PC-9 (cell line): ENCODE data around the gene SLC25A41.

Source experiments
- EZH2 ChIP-seq: fragments of 200-600 bp; sonication (generic); IDR thresholded peaks from 2 replicates; pipeline ENCODE4 v1.8.0; 2017; ENCODE audit warnings: antibody characterized with exemption, low read depth
- TF ChIP-seq, protein P1 (sequence below): fragments of 200-600 bp; sonication (generic); conservative IDR thresholded peaks from 2 replicates; pipeline ENCODE4 v1.6.1; 2017; ENCODE audit warnings: mixed run types, antibody characterized with exemption, mild to moderate bottlenecking, moderate library complexity

DNA sequence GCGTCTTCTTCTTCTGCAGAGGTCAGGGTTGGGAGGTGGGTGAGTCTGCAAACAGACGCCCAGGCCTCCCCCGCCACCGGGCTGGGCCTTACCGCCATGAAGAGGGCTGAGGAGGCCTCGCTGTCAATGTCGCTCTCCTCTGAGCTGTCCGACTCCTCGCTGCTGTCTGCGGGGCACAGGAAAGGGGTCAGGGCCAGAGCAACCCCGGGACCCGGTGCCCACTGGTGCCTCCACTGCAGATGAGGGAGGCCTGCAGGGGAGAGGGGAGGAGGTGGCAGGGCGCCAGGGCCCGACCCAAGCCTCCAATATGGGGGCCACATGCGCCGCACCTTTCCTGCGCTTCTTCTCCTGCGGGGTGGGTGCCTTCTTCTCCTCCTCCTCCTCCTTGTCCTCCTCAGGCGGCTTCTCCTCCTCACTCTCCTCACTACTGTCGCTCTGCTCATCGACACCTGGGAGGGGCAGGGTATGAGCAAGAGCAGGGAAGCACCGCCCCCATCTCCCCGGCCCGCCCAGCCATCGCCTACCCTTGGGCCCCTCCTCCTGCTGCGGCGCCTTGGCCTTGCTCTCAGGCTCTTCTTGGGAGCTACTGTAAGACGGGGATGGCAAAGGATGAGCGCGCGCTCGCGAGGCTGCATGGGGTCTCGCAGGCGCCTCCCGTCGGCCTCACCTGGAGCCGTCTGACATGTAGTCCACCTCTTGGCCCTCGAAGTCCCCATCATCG lies 52.4 kb downstream of the SLC25A41 start:
- TF ChIP-seq, protein P1, sequence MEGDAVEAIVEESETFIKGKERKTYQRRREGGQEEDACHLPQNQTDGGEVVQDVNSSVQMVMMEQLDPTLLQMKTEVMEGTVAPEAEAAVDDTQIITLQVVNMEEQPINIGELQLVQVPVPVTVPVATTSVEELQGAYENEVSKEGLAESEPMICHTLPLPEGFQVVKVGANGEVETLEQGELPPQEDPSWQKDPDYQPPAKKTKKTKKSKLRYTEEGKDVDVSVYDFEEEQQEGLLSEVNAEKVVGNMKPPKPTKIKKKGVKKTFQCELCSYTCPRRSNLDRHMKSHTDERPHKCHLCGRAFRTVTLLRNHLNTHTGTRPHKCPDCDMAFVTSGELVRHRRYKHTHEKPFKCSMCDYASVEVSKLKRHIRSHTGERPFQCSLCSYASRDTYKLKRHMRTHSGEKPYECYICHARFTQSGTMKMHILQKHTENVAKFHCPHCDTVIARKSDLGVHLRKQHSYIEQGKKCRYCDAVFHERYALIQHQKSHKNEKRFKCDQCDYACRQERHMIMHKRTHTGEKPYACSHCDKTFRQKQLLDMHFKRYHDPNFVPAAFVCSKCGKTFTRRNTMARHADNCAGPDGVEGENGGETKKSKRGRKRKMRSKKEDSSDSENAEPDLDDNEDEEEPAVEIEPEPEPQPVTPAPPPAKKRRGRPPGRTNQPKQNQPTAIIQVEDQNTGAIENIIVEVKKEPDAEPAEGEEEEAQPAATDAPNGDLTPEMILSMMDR = no peak
- no peak for TF ChIP-seq EZH2
